Erythroblast (primary cell): ENCODE results near the gene MAP1B.

Experiments
- GATA1 ChIP-seq: IDR thresholded peaks from 2 replicates; pipeline ENCODE4 v1.6.1; 2011; ENCODE audit warnings: low read depth, mild to moderate bottlenecking, control low read depth, low read length, moderate library complexity
- POLR2A ChIP-seq: IDR thresholded peaks from 2 replicates; pipeline ENCODE4 v1.6.1; 2011; ENCODE audit warnings: mild to moderate bottlenecking, low read length

DNA sequence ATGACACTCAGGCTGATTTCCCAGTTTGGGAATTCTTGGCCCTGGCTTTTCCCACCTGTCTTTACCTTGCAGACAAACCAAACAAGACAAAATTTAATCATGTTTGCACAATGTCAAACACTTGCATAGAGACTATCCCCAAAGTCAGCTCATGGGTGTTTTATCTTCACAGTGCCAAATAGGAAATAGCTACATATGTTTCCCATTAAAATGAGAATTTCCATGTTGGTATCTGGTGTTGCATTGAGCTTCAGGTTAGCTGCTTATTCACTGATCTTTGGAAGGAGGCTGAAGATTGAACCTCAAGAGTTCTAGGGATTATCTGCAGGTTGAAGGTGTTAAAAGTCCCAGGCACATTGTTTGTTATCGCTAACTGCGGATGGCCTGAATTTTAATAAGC lies 19.5 kb downstream of the MAP1B start:
- TF ChIP-seq POLR2A = no peak
- TF ChIP-seq GATA1 = no peak
